Endodermal cell (in vitro differentiated cells): Measurements from ENCODE around the gene TAF10. TPM values are rescaled to one million over a fixed set of nuclear protein-coding genes. Genes with fewer than 3 reads are reported as not detected.
A peak's percentile ranks its signal among the peaks of the same experiment; 100 is the strongest.

Source experiments
- DNase-seq: peaks from one replicate; pipeline ENCODE4 v3.0.0-alpha.2; 2017
- H3K27ac ChIP-seq: 2 replicates; pipeline ENCODE4 v1.5.1; 2013; ENCODE audit warnings: mild to moderate bottlenecking, low read depth, low read length, moderate library complexity
- H3K27me3 ChIP-seq: 2 replicates; pipeline ENCODE4 v1.6.1; 2013; ENCODE audit warnings: mild to moderate bottlenecking, low read length, moderate library complexity; ENCODE audit not compliant: insufficient read depth, control insufficient read depth, poor library complexity, severe bottlenecking
- H3K36me3 ChIP-seq: 2 replicates; pipeline ENCODE4 v1.7.0; 2013; ENCODE audit warnings: mild to moderate bottlenecking, low read length, moderate library complexity; ENCODE audit not compliant: control insufficient read depth, insufficient read depth
- H3K4me1 ChIP-seq: one replicate; pipeline ENCODE4 v1.7.0; 2013; ENCODE audit warnings: low read length; ENCODE audit not compliant: control insufficient read depth, insufficient read depth
- H3K4me3 ChIP-seq: 2 replicates; pipeline ENCODE4 v1.5.1; 2013; ENCODE audit warnings: mild to moderate bottlenecking, low read length, moderate library complexity
- H3K9ac ChIP-seq: 2 replicates; pipeline ENCODE4 v1.6.1; 2013; ENCODE audit warnings: mild to moderate bottlenecking, low read length, moderate library complexity; ENCODE audit not compliant: poor library complexity, severe bottlenecking; ENCODE audit errors: extremely low read depth
- H3K9me3 ChIP-seq: 2 replicates; pipeline ENCODE4 v1.6.1; 2013; ENCODE audit warnings: mild to moderate bottlenecking, low read length, moderate library complexity; ENCODE audit not compliant: control insufficient read depth
- H3K27ac Mint-ChIP-seq: 2 replicates; pipeline ENCODE4 v1.8.0; 2020; ENCODE audit warnings: mixed read lengths
- H3K27me3 Mint-ChIP-seq: 2 replicates; pipeline ENCODE4 v1.8.0; 2021; ENCODE audit warnings: mild to moderate bottlenecking, mixed read lengths; ENCODE audit not compliant: insufficient read depth
- H3K36me3 Mint-ChIP-seq: 2 replicates; pipeline ENCODE4 v1.8.0; 2020; ENCODE audit warnings: low read depth, mixed read lengths
- H3K4me1 Mint-ChIP-seq: 2 replicates; pipeline ENCODE4 v1.8.0; 2020; ENCODE audit warnings: mixed read lengths
- H3K4me3 Mint-ChIP-seq: 2 replicates; pipeline ENCODE4 v1.8.0; 2020; ENCODE audit warnings: mild to moderate bottlenecking, moderate library complexity, mixed read lengths
- H3K9me3 Mint-ChIP-seq: 2 replicates; pipeline ENCODE4 v1.8.0; 2020; ENCODE audit warnings: mild to moderate bottlenecking, mixed read lengths
- CTCF ChIP-seq: fragments of 200-600 bp; sonication (generic); conservative IDR thresholded peaks from 2 replicates; pipeline ENCODE4 v1.5.0; 2021; ENCODE audit warnings: antibody characterized with exemption, mild to moderate bottlenecking
- WGBS, 2 experiments: methylation state at CpG; one replicate each; pipeline versions ENCODE4 v1.1.5 to v1.1.7; 2013; ENCODE audit warnings: missing lambda C conversion rate in 2 of 2, mixed read lengths in 1 of 2; ENCODE audit not compliant: insufficient coverage in 1 of 2, insufficient read length in 1 of 2; 5-methylcytosine and 5-hydroxymethylcytosine counted together
- total RNA-seq, 2 donors: library from RNA; stranded (reverse); fragmentation: NEBNext Ultra II Directional in 1 of 2; extraction: Animal tissue kit (Norgen Biotek cat#: 25700) in 1 of 2; gene quantifications; 2 replicates in 1 of 2; 3 replicates in 1 of 2; pipeline ENCODE4 v1.2.1, GENCODE V29; 2021

The TAF10 gene
- total RNA-seq, 2 donors from 2014 or later, result 168 to 202 TPM

GRCh38 chr11:6657346-6657745 is 45.3 kb upstream of the TAF10 start:
- peaks cover 19% of the 10 kb centered on the region for H3K27me3 Mint-ChIP-seq
- Histone ChIP-seq H3K4me3 (no peak overlapping the region), H3K9ac (no peak overlapping the region), H3K36me3 (no peaks in the 10 kb centered on the region), H3K4me1 (no peaks in the 10 kb centered on the region), H3K27me3 (peaks cover 17% of the 10 kb centered on the region), H3K27ac (no peak overlapping the region), H3K9me3 (no peaks in the 10 kb centered on the region)
- H3K36me3 Mint-ChIP-seq, result no peaks in the 10 kb centered on the region
- TF ChIP-seq CTCF, result no peak
- H3K27ac Mint-ChIP-seq, result no peak overlapping the region
- no peaks in the 10 kb centered on the region for H3K4me1 Mint-ChIP-seq
- peak overlapping the region; percentile 60 for H3K4me3 Mint-ChIP-seq
- WGBS, 2 experiments, result no CpG with 5 or more reads among the region's 1 CpG
- no peaks in the 10 kb centered on the region for H3K9me3 Mint-ChIP-seq
- no peak for DNase-seq

- H3K4me1 ChIP-seq, result no peaks in the 10 kb centered on the region
- no peak overlapping the region for H3K27ac ChIP-seq
- Mint-ChIP-seq H3K27me3 (peaks cover 19% of the 10 kb centered on the region), H3K27ac (no peak overlapping the region), H3K4me3 (peak overlapping the region; percentile 60), H3K9me3 (no peaks in the 10 kb centered on the region), H3K4me1 (no peaks in the 10 kb centered on the region), H3K36me3 (no peaks in the 10 kb centered on the region)
- peak overlapping the region; percentile 87 for H3K4me3 ChIP-seq
- TF ChIP-seq CTCF, result no peak
- 55 to 72% methylated on average over 3 to 5 of the region's 5 CpGs for WGBS, 2 experiments
- no peaks in the 10 kb centered on the region for H3K36me3 ChIP-seq
- H3K9ac ChIP-seq, result no peak overlapping the region
- H3K9me3 ChIP-seq, result no peaks in the 10 kb centered on the region
- H3K27me3 ChIP-seq, result peaks cover 17% of the 10 kb centered on the region
- no peak for DNase-seq
Observed at GRCh38 chr11:6656936-6657335, 44.9 kb upstream of the TAF10 start.

- H3K36me3 ChIP-seq, result no peaks in the 10 kb centered on the region
- H3K27me3 ChIP-seq, result peaks cover 17% of the 10 kb centered on the region
- H3K9ac ChIP-seq, result peak overlapping the region; percentile 64
- Mint-ChIP-seq H3K27ac (no peak overlapping the region), H3K9me3 (no peaks in the 10 kb centered on the region), H3K36me3 (no peaks in the 10 kb centered on the region), H3K4me3 (peak overlapping the region; percentile 60), H3K4me1 (no peaks in the 10 kb centered on the region), H3K27me3 (peaks cover 19% of the 10 kb centered on the region)
- H3K27ac ChIP-seq, result no peak overlapping the region
- no peaks in the 10 kb centered on the region for H3K4me1 ChIP-seq
- no peak for DNase-seq
- H3K4me3 ChIP-seq, result peak overlapping the region; percentile 87
- WGBS, 2 experiments, result 67 to 79% methylated on average over 3 to 4 of the region's 4 CpGs
- H3K9me3 ChIP-seq, result no peaks in the 10 kb centered on the region
- TF ChIP-seq CTCF, result no peak
Observed at GRCh38 chr11:6656584-6656915, 44.5 kb upstream of the TAF10 start.
